Upper lobe of left lung (tissue), 4 donors: Measurements from ENCODE around the gene MINDY1.

Experiments used
- EP300 ChIP-seq, 4 donors: sonication (generic); formaldehyde crosslinking; IDR thresholded peaks; one replicate each; pipeline ENCODE4 v1.5.1; 2017; ENCODE audit warnings: antibody characterized with exemption in 4 of 4, control low read depth in 2 of 4
- POLR2AphosphoS5 ChIP-seq, 2 donors: sonication (generic); formaldehyde crosslinking; IDR thresholded peaks; one replicate each; pipeline ENCODE4 v1.5.1; 2017; ENCODE audit warnings: antibody characterized with exemption in 2 of 2
- TF ChIP-seq, protein P1 (sequence below), 6 experiments: fragments of 450-650 bp in 4 of 6; fragments of 200-600 bp in 2 of 6; sonication (generic) in 2 of 6; IDR thresholded peaks; one replicate each; pipeline ENCODE4 v1.5.1; 2016 to 2019; ENCODE audit warnings: antibody characterized with exemption in 6 of 6

DNA sequence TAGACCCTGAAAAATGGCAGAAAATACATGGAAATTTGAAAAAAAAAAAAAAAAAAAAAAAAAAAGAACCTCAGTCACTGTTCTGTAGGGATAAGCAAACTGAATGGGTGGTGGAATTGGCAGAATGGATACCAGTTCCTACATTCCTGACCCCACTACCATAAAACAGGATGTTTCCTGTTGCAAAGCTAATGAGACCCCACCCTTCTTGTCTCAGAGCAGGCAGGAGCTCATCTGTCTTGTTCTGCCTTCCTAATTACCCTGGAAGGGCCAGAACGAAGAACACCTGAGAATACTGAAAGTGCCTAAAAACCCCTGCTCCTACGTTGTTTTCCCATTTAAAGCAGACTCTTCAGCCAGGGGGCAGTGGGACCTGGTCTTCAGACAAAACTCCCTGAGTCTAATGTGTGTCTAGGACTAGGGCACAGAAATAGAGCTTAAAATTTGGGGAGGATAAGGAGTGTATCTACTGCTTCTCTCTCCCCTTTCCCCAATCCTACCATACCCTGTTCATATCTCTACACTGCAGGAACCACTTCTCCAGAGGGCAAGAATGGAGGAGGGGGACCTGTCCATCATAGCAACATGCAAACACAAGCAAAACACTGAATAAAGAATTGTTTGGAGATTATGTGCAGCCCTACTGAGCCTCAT lies 44.8 kb upstream of the MINDY1 start:
- TF ChIP-seq, protein P1, sequence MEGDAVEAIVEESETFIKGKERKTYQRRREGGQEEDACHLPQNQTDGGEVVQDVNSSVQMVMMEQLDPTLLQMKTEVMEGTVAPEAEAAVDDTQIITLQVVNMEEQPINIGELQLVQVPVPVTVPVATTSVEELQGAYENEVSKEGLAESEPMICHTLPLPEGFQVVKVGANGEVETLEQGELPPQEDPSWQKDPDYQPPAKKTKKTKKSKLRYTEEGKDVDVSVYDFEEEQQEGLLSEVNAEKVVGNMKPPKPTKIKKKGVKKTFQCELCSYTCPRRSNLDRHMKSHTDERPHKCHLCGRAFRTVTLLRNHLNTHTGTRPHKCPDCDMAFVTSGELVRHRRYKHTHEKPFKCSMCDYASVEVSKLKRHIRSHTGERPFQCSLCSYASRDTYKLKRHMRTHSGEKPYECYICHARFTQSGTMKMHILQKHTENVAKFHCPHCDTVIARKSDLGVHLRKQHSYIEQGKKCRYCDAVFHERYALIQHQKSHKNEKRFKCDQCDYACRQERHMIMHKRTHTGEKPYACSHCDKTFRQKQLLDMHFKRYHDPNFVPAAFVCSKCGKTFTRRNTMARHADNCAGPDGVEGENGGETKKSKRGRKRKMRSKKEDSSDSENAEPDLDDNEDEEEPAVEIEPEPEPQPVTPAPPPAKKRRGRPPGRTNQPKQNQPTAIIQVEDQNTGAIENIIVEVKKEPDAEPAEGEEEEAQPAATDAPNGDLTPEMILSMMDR (IDR thresholded peaks at IDR 0.05), result no peak
- no peak for TF ChIP-seq EP300 (IDR thresholded peaks at IDR 0.05)
- TF ChIP-seq POLR2AphosphoS5 (IDR thresholded peaks at IDR 0.05), result no peak
